Spleen (tissue), 7 donors: ENCODE measurements around the gene HIF3A.

Source experiments
- CTCF ChIP-seq, 11 experiments: fragments of 200-600 bp in 7 of 11; fragments of 450-650 bp in 4 of 11; sonication (generic) in 4 of 11; IDR thresholded peaks in 8 of 11; conservative IDR thresholded peaks in 3 of 11; 1 replicate in 7 of 11; 2 replicates in 4 of 11; pipeline versions ENCODE4 v1.4.0 to v1.8.0; 2016 to 2021; ENCODE audit warnings: antibody characterized with exemption in 11 of 11, inconsistent platforms in 4 of 11, mild to moderate bottlenecking in 1 of 11
- POLR2AphosphoS5 ChIP-seq, 3 donors: sonication (generic); formaldehyde crosslinking; IDR thresholded peaks; one replicate each; pipeline ENCODE4 v1.5.1; 2017; ENCODE audit warnings: antibody characterized with exemption in 3 of 3
- donor health status: DM: no; HTN: no; CAD: no; lungs with moderate emphysema.
- donor health status: DM: no; HTN: no; CAD: no.
- donor health status: DM: no; HTN: no; CAD: no.

GRCh38 chr19:46284635-46285034 is 12.2 kb upstream of the HIF3A start:
- TF ChIP-seq POLR2AphosphoS5 (IDR thresholded peaks at IDR 0.05) (no peak), CTCF (IDR thresholded peaks at IDR 0.05 in 8 of 11, conservative IDR thresholded peaks at IDR 0.05 in 3 of 11) (no peak)
